ENCODE data around the gene LRP3.

LRP3 gene

DNA sequence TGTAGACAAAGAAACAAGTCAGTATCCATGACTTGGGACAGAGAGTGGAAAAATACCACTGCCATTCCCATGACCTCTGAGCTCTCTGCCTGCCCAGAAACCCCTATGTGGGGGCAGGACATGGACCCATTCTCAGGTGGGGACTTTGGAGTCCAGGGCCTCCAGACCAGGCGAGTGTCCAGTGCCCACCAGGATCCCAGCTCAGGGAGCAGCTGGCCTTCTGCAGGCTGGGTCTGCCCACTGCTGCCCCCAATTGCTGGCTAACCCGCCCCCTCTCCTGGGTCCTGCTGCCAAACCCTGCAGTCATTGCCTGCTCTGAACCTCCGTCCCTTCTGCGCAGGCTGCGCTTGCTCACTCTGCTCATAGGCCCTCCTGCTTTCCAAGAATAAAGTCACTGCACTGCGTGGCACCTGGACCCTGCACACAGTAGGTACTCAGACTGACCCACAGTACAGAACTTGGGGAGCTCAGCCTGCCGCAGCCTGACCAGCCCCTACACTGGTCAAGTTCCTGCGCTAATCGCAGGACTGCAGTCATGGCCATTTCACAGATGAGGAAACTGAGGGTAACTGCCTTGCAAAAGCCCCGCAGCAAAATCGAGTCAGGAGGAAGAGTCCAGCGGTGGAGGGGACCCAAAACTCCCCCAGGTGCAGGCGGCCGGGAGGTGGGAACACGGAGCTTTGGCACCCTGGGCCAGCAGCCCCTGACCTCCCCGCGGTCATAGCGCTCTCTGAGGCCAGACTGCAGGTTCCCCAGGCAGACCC is 30.7 kb downstream of the LRP3 start:
- no peak for TF ChIP-seq ZFX (IDR thresholded peaks at IDR 0.05; ENCODE audit: borderline replicate concordance)
- TF ChIP-seq, protein P1, sequence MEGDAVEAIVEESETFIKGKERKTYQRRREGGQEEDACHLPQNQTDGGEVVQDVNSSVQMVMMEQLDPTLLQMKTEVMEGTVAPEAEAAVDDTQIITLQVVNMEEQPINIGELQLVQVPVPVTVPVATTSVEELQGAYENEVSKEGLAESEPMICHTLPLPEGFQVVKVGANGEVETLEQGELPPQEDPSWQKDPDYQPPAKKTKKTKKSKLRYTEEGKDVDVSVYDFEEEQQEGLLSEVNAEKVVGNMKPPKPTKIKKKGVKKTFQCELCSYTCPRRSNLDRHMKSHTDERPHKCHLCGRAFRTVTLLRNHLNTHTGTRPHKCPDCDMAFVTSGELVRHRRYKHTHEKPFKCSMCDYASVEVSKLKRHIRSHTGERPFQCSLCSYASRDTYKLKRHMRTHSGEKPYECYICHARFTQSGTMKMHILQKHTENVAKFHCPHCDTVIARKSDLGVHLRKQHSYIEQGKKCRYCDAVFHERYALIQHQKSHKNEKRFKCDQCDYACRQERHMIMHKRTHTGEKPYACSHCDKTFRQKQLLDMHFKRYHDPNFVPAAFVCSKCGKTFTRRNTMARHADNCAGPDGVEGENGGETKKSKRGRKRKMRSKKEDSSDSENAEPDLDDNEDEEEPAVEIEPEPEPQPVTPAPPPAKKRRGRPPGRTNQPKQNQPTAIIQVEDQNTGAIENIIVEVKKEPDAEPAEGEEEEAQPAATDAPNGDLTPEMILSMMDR (IDR thresholded peaks at IDR 0.05), result no peak
- H3K27ac ChIP-seq, result no peak overlapping the region

DNA sequence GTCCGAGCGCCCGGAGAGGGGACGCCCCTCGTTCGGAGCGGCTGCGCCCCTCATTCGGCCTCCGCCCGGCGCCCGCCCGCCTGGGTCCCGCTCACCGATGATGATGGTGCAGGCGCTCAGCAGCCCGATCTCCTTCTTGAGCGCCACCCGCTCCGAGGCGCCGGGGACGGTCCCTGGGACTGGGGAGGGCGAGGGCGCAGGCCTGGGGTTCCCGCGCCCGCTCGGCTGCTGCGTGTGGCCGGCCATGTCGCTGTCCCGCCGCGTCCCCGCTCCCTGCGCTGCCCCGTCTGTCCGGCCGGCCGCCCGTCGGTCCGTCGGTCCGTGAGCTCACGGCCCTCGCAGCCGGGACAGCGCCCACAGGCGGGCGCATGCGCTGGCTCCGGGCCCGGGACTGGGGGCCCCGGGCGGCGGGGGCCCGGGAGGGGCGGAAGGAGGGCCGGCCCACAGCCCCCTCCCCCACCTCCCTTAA is 31.4 kb downstream of the LRP3 start, which contains the start of gene SLC7A10:
Gene SLC7A10, minus strand, starts transcription at position 393 of the 469 bp plus-strand sequence. Its CDS starts 147 bp downstream, at position 246.
- no peak within 1 kb of the TSS for H3K27ac ChIP-seq
- TF ChIP-seq ZFX (IDR thresholded peaks at IDR 0.05; ENCODE audit: borderline replicate concordance), result no peak
- TF ChIP-seq, protein P1 (IDR thresholded peaks at IDR 0.05), result peak; percentile 19; the same call in 1 of the 2 replicates

DNA sequence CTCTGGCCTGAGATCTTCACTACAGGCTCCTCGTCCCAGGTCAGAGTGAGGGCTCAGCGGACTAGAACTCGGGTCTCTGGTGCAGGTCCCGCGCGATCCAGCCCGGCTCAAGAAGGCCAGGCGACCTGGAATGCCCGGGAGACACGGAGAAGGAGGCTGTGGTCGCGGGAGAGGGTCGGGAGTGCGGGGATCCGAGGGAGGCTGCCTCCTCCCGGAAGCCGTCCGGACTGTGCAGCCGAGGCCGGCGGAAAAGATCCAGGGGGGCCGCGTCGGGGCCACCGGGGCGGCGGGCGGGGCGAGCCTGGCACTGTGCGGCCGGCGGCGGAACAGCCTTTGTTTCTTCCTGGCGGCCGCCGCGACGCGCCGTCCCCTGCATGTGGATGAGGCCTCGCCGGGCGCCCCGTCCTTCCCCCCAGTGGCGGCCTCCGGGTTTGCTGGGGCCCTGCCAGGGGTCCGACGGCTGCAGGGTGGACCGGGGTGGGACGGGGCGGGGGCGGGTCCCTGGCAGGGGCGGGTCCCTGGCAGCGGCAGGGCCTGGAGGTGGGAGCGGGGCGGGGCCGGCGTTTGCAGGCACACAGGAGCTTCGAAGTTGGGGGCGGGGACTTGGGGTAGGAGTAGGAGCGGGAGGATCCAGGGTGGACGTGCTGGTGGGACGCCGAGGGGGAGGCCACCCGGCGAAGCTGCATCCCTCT is 32.6 kb downstream of the LRP3 start:
- H3K27ac ChIP-seq, result no peak overlapping the region
- TF ChIP-seq, protein P1 (IDR thresholded peaks at IDR 0.05), result 0 out of 2 replicates have a peak, but pooled peaks have one; percentile 6
- TF ChIP-seq ZFX (IDR thresholded peaks at IDR 0.05; ENCODE audit: borderline replicate concordance), result no peak

DNA sequence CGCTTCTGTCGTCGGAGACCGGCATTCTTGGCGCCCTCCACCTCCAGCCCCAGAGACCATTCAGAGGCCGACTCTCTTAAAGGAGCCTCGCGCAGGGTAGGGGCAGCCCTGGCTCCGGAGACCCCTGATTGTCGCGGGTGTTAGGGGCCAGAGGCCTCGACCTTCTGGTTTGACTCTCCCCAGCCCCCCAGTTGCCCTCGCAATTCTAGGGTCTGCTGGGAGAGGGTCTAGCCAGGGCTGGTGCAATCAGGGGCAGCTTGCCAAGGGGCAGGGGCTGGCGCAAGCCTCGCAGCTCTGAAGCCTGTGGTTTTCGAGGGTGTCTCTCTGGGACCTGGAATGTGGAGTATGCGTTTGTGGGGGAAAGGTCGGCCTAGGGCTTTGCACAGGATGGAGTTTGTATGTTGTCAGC is 33.1 kb downstream of the LRP3 start:
- no peak overlapping the region for H3K27ac ChIP-seq
- TF ChIP-seq, protein P1 (IDR thresholded peaks at IDR 0.05), result no peak
- no peak for TF ChIP-seq ZFX (IDR thresholded peaks at IDR 0.05; ENCODE audit: borderline replicate concordance)

DNA sequence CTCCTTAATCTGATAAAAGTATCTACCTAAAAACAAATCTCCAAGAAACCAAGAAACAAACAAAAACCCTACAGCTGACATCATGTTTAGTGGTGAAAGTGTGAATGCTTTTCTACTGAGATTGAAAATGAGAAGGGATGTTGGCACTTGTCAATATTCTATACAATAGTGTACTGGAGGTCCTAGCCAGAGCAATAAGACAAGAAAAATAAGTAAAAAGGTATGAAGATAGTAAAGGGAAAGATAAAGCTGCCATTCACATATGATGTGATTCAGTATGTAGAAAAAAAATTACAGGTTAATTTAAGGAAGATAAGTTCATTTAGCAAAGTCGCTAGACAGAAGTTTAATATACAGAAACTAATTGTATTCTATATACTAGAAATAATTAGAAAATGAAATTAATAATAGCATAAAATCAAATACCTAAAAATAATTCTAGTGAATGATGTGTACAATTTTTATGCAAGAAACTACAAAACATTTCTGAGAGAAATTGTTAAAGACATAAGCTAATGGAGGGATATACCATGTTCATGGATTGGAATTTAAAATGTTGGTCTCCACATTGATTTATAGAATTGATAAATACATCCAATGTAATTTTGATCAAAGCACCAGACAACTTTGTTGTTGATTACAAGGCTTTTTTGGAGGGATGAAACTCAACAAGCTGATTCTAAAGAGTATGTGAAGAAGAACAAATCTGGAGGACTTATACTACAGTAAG is 33.9 kb downstream of the LRP3 start:
- TF ChIP-seq ZFX (IDR thresholded peaks at IDR 0.05; ENCODE audit: borderline replicate concordance), result no peak
- TF ChIP-seq, protein P1 (IDR thresholded peaks at IDR 0.05), result no peak
- no peak overlapping the region for H3K27ac ChIP-seq

DNA sequence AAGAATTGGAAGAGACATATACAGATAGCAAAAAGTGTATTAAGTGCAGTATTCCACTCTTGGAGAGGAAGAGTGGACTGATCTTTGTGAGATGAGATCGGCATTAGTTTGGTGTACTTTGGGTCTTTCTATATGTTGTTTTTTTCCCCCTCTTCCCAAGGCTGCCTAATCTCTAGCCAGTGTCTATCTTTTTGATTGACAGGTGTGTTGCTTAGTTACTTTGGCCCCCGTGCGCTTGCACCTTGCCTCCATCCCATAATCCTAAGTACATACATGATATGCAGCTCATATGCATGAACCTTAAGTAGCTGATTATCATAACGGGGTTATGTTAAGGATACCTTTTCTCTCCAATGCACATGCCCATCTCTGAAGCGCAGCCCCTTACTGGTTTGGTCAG is 35.8 kb downstream of the LRP3 start:
- H3K27ac ChIP-seq, result no peak overlapping the region
- TF ChIP-seq, protein P1 (IDR thresholded peaks at IDR 0.05), result no peak
- TF ChIP-seq ZFX (IDR thresholded peaks at IDR 0.05; ENCODE audit: borderline replicate concordance), result no peak

Data from 22Rv1 (cell line).